ENCODE measurements around the gene NAALADL2. TPM values are rescaled to one million over a fixed set of nuclear protein-coding genes. Genes with fewer than 3 reads are reported as not detected.

NAALADL2 gene
- total RNA-seq, 2 experiments from 2014 or later: 0.30 to 1.2 TPM

DNA sequence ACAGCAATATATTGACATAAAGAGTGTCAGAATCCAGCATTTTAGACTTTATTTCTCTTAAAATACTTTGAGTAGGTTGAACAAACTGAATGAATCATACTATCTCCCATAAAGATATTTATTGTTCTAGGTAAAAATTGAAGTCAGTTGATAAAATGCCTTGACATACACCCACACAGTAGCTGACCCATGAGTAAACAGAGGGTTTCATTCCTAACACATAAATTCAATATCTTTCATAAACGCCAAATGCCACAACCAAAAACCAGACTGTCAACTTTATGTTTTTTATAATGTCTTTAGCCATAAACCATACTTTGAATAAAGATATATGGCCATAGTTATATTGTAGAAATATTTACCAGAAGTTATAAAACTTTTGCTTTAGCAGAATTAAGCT lies 742.4 kb downstream of the NAALADL2 start:
- POLR2A ChIA-PET: no interaction called here
- CTCF ChIA-PET: no interaction called here
- Histone ChIP-seq H3K9me3 (ENCODE audit: control insufficient read depth in 1 of 2, insufficient read depth in 1 of 2, low read length in 2 of 2) (no peaks in the 10 kb centered on the region), H3K27ac (ENCODE audit: low read depth in 1 of 2, low read length in 2 of 2) (no peak overlapping the region), H3K36me3 (ENCODE audit: insufficient read depth, low read length) (no peaks in the 10 kb centered on the region), H3K4me3 (ENCODE audit: low read length) (no peak overlapping the region), H3K27me3 (ENCODE audit: control insufficient read depth in 1 of 2, insufficient read depth in 2 of 2, low read length in 2 of 2) (no peaks in the 10 kb centered on the region), H3K4me1 (ENCODE audit: insufficient read depth, low read length) (no peaks in the 10 kb centered on the region)
- Mint-ChIP-seq H3K27ac (no peak overlapping the region), H3K27me3 (no peaks in the 10 kb centered on the region), H3K36me3 (ENCODE audit: low read depth) (no peaks in the 10 kb centered on the region), H3K4me3 (no peak overlapping the region), H3K9me3 (peaks cover 4% of the 10 kb centered on the region), H3K4me1 (ENCODE audit: low read depth) (no peaks in the 10 kb centered on the region)
- TF ChIP-seq, protein P1, sequence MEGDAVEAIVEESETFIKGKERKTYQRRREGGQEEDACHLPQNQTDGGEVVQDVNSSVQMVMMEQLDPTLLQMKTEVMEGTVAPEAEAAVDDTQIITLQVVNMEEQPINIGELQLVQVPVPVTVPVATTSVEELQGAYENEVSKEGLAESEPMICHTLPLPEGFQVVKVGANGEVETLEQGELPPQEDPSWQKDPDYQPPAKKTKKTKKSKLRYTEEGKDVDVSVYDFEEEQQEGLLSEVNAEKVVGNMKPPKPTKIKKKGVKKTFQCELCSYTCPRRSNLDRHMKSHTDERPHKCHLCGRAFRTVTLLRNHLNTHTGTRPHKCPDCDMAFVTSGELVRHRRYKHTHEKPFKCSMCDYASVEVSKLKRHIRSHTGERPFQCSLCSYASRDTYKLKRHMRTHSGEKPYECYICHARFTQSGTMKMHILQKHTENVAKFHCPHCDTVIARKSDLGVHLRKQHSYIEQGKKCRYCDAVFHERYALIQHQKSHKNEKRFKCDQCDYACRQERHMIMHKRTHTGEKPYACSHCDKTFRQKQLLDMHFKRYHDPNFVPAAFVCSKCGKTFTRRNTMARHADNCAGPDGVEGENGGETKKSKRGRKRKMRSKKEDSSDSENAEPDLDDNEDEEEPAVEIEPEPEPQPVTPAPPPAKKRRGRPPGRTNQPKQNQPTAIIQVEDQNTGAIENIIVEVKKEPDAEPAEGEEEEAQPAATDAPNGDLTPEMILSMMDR (IDR thresholded peaks at IDR 0.05): no peak
- DNase-seq (no peak), ATAC-seq (ENCODE audit: poor library complexity) (no peak)
- intact Hi-C loops (cut with DNase I, micrococcal nuclease): no loop called here

DNA sequence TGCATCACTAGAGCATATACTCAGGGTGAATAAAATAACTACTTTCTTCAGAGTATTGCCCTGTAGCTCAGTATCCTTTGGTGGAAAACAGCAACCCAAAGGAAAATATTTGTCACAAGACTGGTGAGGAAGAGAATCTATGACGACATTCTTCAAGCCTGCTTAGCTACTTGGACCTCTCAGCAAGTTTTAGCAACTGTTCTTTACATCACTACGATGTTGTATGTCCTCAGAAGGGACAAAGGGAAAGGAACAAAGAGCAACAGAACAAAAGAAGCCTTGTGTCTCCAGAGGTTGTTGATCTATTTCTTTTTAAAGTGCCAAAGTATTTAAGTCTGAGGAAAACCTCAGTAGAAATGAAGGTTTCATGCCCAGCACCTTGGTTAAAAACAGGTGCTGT lies 746.7 kb downstream of the NAALADL2 start:
- no peaks in the 10 kb centered on the region for H3K4me1 ChIP-seq (ENCODE audit: insufficient read depth, low read length)
- ChIA-PET POLR2A (no interaction called here), CTCF (no interaction called here)
- no peaks in the 10 kb centered on the region for H3K36me3 ChIP-seq (ENCODE audit: insufficient read depth, low read length)
- H3K9me3 ChIP-seq (ENCODE audit: control insufficient read depth in 1 of 2, insufficient read depth in 1 of 2, low read length in 2 of 2): no peaks in the 10 kb centered on the region
- ATAC-seq (ENCODE audit: poor library complexity): no peak
- no peaks in the 10 kb centered on the region for H3K36me3 Mint-ChIP-seq (ENCODE audit: low read depth)
- H3K4me3 Mint-ChIP-seq: no peak overlapping the region
- H3K27ac ChIP-seq (ENCODE audit: low read depth in 1 of 2, low read length in 2 of 2): no peak overlapping the region
- intact Hi-C loops (cut with DNase I, micrococcal nuclease): no loop called here
- TF ChIP-seq, protein P1 (IDR thresholded peaks at IDR 0.05): no peak
- H3K27me3 Mint-ChIP-seq: no peaks in the 10 kb centered on the region
- H3K9me3 Mint-ChIP-seq: peaks cover 4% of the 10 kb centered on the region
- H3K4me3 ChIP-seq (ENCODE audit: low read length): no peak overlapping the region
- no peak overlapping the region for H3K27ac Mint-ChIP-seq
- no peaks in the 10 kb centered on the region for H3K27me3 ChIP-seq (ENCODE audit: control insufficient read depth in 1 of 2, insufficient read depth in 2 of 2, low read length in 2 of 2)
- no peak for DNase-seq
- no peaks in the 10 kb centered on the region for H3K4me1 Mint-ChIP-seq (ENCODE audit: low read depth)

DNA sequence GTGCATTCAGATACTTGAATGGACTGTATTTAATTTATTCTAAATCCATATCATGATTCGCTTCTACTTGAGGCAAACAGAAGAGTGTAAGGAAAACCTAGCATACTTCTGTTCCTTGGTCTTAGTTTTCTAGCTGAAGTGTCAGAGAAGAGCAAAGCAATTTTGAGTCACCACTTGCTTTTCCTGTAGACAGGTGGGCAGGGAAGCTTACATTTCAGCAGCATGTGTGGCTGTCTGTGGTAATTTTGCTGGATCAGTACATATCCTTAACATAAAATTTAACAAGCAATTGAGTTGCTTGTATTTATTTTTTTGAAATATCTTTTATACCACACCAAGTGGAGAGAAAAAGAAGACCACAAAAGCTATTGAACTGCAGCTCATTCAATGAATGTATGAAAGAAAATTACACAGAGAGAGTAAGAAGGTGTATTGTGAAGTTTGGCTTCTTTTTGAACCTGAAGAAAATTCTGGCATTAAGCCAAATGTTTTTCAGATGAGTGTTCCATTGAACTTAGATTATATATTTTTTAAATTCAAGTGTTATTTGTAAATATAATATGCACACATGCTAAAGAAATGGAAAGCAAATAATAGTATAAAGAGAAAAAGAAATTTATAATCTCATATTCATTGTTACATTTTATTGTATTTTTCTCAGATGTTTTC lies 747.6 kb downstream of the NAALADL2 start:
- Mint-ChIP-seq H3K9me3 (peaks cover 4% of the 10 kb centered on the region), H3K4me1 (ENCODE audit: low read depth) (no peaks in the 10 kb centered on the region), H3K4me3 (no peak overlapping the region), H3K36me3 (ENCODE audit: low read depth) (no peaks in the 10 kb centered on the region), H3K27me3 (no peaks in the 10 kb centered on the region), H3K27ac (no peak overlapping the region)
- Histone ChIP-seq H3K4me3 (ENCODE audit: low read length) (no peak overlapping the region), H3K9me3 (ENCODE audit: control insufficient read depth in 1 of 2, insufficient read depth in 1 of 2, low read length in 2 of 2) (no peaks in the 10 kb centered on the region), H3K27ac (ENCODE audit: low read depth in 1 of 2, low read length in 2 of 2) (no peak overlapping the region), H3K36me3 (ENCODE audit: insufficient read depth, low read length) (no peaks in the 10 kb centered on the region), H3K27me3 (ENCODE audit: control insufficient read depth in 1 of 2, insufficient read depth in 2 of 2, low read length in 2 of 2) (no peaks in the 10 kb centered on the region), H3K4me1 (ENCODE audit: insufficient read depth, low read length) (no peaks in the 10 kb centered on the region)
- DNase-seq (no peak), ATAC-seq (ENCODE audit: poor library complexity) (no peak)
- ChIA-PET POLR2A (no interaction called here), CTCF (no interaction called here)
- TF ChIP-seq, protein P1 (IDR thresholded peaks at IDR 0.05): no peak
- intact Hi-C loops (cut with DNase I, micrococcal nuclease): no loop called here

All from CD4-positive, alpha-beta T cell (primary cell).